HG02970 (cell line): ENCODE data around the gene ITGA3.
"Not testable (repeated sequence)": the region's sequence is repeated elsewhere in the genome, so short reads cannot be mapped to it uniquely, and the experiment has no call there.

Experiments used
- ATAC-seq: cut with Tn5 transposase; IDR thresholded peaks from one replicate; pipeline ENCODE4 v1.9.1; 2021; ENCODE audit warnings: mild to moderate bottlenecking, moderate library complexity, moderate number of reproducible peaks; ENCODE audit not compliant: unreplicated experiment, low FRiP score

The ITGA3 gene

GRCh38 chr17:50051082-50051576 is 4.8 kb upstream of the ITGA3 start:
- no peak for ATAC-seq

GRCh38 chr17:50051606-50052005 is 4.3 kb upstream of the ITGA3 start:
- ATAC-seq = no peak

GRCh38 chr17:50052241-50052796 is 3.6 kb upstream of the ITGA3 start:
- no peak for ATAC-seq

- ATAC-seq = no peak
Observed at GRCh38 chr17:50052822-50053653, 2.9 kb upstream of the ITGA3 start.

- no peak for ATAC-seq
Observed at GRCh38 chr17:50053654-50053960, 2.3 kb upstream of the ITGA3 start.

GRCh38 chr17:50055055-50055425 is 870 bp upstream of the ITGA3 start:
- no peak for ATAC-seq

GRCh38 chr17:50056217-50056960 is 479 bp downstream of the ITGA3 start:
- ATAC-seq = no peak

GRCh38 chr17:50056961-50057330 is 1.0 kb downstream of the ITGA3 start:
- no peak for ATAC-seq

- no peak for ATAC-seq
Observed at GRCh38 chr17:50057521-50057991, 1.6 kb downstream of the ITGA3 start.

GRCh38 chr17:50058296-50058953 is 2.5 kb downstream of the ITGA3 start:
- ATAC-seq = no peak

GRCh38 chr17:50059256-50059655 is 3.3 kb downstream of the ITGA3 start:
- ATAC-seq = no peak

GRCh38 chr17:50059759-50060273 is 3.9 kb downstream of the ITGA3 start:
- ATAC-seq = no peak

- ATAC-seq = no peak
Observed at GRCh38 chr17:50060951-50061712, 5.2 kb downstream of the ITGA3 start.

GRCh38 chr17:50061713-50062045 is 5.8 kb downstream of the ITGA3 start:
- ATAC-seq = not testable (repeated sequence)

- ATAC-seq = no peak
Observed at GRCh38 chr17:50062293-50063243, 6.7 kb downstream of the ITGA3 start.

- no peak for ATAC-seq
Observed at GRCh38 chr17:50063561-50064252, 7.8 kb downstream of the ITGA3 start.

GRCh38 chr17:50064253-50065001 is 8.5 kb downstream of the ITGA3 start:
- no peak for ATAC-seq

- ATAC-seq = no peak
Observed at GRCh38 chr17:50065056-50065455, 9.1 kb downstream of the ITGA3 start.
